Stimulated activated naive B cell treated with anti-CD40 and anti-IgM and Interleukin-4, amounts not matched to agents 10 μg/mL and 1 μg/mL and 100 μg/mL, for 72 hours (primary cell): Measurements from ENCODE around the gene CPT1B.

ENCODE experiments used
- ATAC-seq, 2 donors: fragments of 150-1000 bp; cut with Tn5 transposase; replicated peaks; 2 replicates each; pipeline ENCODE4 v1.10.0; 2021; ENCODE audit warnings: moderate library complexity in 1 of 2
- DNase-seq: peaks from one replicate; pipeline ENCODE4 v3.0.0; 2021
- H3K27ac Mint-ChIP-seq: one replicate; pipeline ENCODE4 v1.8.0; 2022; ENCODE audit warnings: mild to moderate bottlenecking, mixed read lengths
- H3K27me3 Mint-ChIP-seq, 2 donors: one replicate each; pipeline ENCODE4 v1.8.0; 2022; ENCODE audit warnings: mixed read lengths in 2 of 2
- H3K36me3 Mint-ChIP-seq, 2 donors: one replicate each; pipeline ENCODE4 v1.8.0; 2022; ENCODE audit warnings: mixed read lengths in 2 of 2, mild to moderate bottlenecking in 1 of 2
- H3K4me1 Mint-ChIP-seq, 2 donors: one replicate each; pipeline ENCODE4 v1.8.0; 2022; ENCODE audit warnings: mixed read lengths in 2 of 2, mild to moderate bottlenecking in 1 of 2
- H3K4me3 Mint-ChIP-seq, 2 donors: one replicate each; pipeline ENCODE4 v1.8.0; 2022; ENCODE audit warnings: mild to moderate bottlenecking in 2 of 2, mixed read lengths in 2 of 2, moderate library complexity in 1 of 2
- H3K9me3 Mint-ChIP-seq, 2 donors: one replicate each; pipeline ENCODE4 v1.8.0; 2022; ENCODE audit warnings: mixed read lengths in 2 of 2, mild to moderate bottlenecking in 1 of 2

The CPT1B gene

GRCh38 chr22:50574383-50574755 lies 3.9 kb downstream of the CPT1B start:
- Mint-ChIP-seq H3K4me3 (no peak overlapping the region), H3K9me3 (no peaks in the 10 kb centered on the region), H3K27ac (no peak overlapping the region), H3K4me1 (peaks cover 2 to 8% of the 10 kb centered on the region in 2 donors), H3K27me3 (no peaks in the 10 kb centered on the region), H3K36me3 (peaks cover 49 to 68% of the 10 kb centered on the region in 2 donors)
- DNase-seq (no peak), ATAC-seq (no peak)

- DNase-seq (no peak), ATAC-seq (no peak)
- no peak overlapping the region for H3K4me3 Mint-ChIP-seq
- H3K27ac Mint-ChIP-seq, result no peak overlapping the region
- peaks cover 0 to 8% of the 10 kb centered on the region in 2 donors for H3K4me1 Mint-ChIP-seq
- peaks cover 53 to 72% of the 10 kb centered on the region in 2 donors for H3K36me3 Mint-ChIP-seq
- no peaks in the 10 kb centered on the region for H3K27me3 Mint-ChIP-seq
- no peaks in the 10 kb centered on the region for H3K9me3 Mint-ChIP-seq
Observed at GRCh38 chr22:50573491-50574382, 4.5 kb downstream of the CPT1B start.

- Mint-ChIP-seq H3K27ac (no peak overlapping the region), H3K27me3 (no peaks in the 10 kb centered on the region), H3K4me3 (no peak overlapping the region), H3K9me3 (no peaks in the 10 kb centered on the region), H3K4me1 (peaks cover 0 to 8% of the 10 kb centered on the region in 2 donors), H3K36me3 (peaks cover 53 to 75% of the 10 kb centered on the region in 2 donors)
- ATAC-seq (no peak), DNase-seq (no peak)
Observed at GRCh38 chr22:50572965-50573364, 5.3 kb downstream of the CPT1B start.

GRCh38 chr22:50571264-50572175 lies 6.7 kb downstream of the CPT1B start:
- DNase-seq (no peak), ATAC-seq (no peak)
- H3K27me3 Mint-ChIP-seq, result no peaks in the 10 kb centered on the region
- peak overlapping the region; percentile 77 for H3K27ac Mint-ChIP-seq
- H3K4me3 Mint-ChIP-seq, result no peak overlapping the region
- H3K4me1 Mint-ChIP-seq, result peaks cover 0 to 5% of the 10 kb centered on the region in 2 donors
- peaks cover 51 to 69% of the 10 kb centered on the region in 2 donors for H3K36me3 Mint-ChIP-seq
- H3K9me3 Mint-ChIP-seq, result no peaks in the 10 kb centered on the region

- no peak for DNase-seq
- H3K36me3 Mint-ChIP-seq, result peaks cover 45 to 63% of the 10 kb centered on the region in 2 donors
- no peak overlapping the region for H3K27ac Mint-ChIP-seq
Observed at GRCh38 chr22:50570861-50571260, 7.4 kb downstream of the CPT1B start.

GRCh38 chr22:50569896-50570535 lies 8.2 kb downstream of the CPT1B start:
- ATAC-seq, result no peak
- no peak overlapping the region for H3K27ac Mint-ChIP-seq
- H3K36me3 Mint-ChIP-seq, result peaks cover 44 to 57% of the 10 kb centered on the region in 2 donors
- no peak overlapping the region for H3K4me3 Mint-ChIP-seq
- no peaks in the 10 kb centered on the region for H3K27me3 Mint-ChIP-seq
- DNase-seq, result no peak
- H3K4me1 Mint-ChIP-seq, result peaks cover 0 to 5% of the 10 kb centered on the region in 2 donors
- no peaks in the 10 kb centered on the region for H3K9me3 Mint-ChIP-seq

More at GRCh38 chr22:50570861-50571260, 7.4 kb downstream of the CPT1B start:
- H3K9me3 Mint-ChIP-seq, result no peaks in the 10 kb centered on the region
- no peak for ATAC-seq
- peaks cover 0 to 5% of the 10 kb centered on the region in 2 donors for H3K4me1 Mint-ChIP-seq
- H3K4me3 Mint-ChIP-seq, result no peak overlapping the region
- H3K27me3 Mint-ChIP-seq, result no peaks in the 10 kb centered on the region

GRCh38 chr22:50569041-50569459 lies 9.2 kb downstream of the CPT1B start:
- Mint-ChIP-seq H3K4me3 (no peak overlapping the region), H3K4me1 (peaks cover 0 to 7% of the 10 kb centered on the region in 2 donors), H3K36me3 (peaks cover 38 to 52% of the 10 kb centered on the region in 2 donors), H3K9me3 (no peaks in the 10 kb centered on the region), H3K27me3 (no peaks in the 10 kb centered on the region), H3K27ac (no peak overlapping the region)
- ATAC-seq, result no peak
- DNase-seq, result no peak

GRCh38 chr22:50568626-50569025 lies 9.6 kb downstream of the CPT1B start:
- no peak overlapping the region for H3K4me3 Mint-ChIP-seq
- H3K9me3 Mint-ChIP-seq, result no peaks in the 10 kb centered on the region
- no peak for ATAC-seq
- no peak overlapping the region for H3K27ac Mint-ChIP-seq
- H3K4me1 Mint-ChIP-seq, result peaks cover 2 to 7% of the 10 kb centered on the region in 2 donors
- peaks cover 37 to 49% of the 10 kb centered on the region in 2 donors for H3K36me3 Mint-ChIP-seq
- H3K27me3 Mint-ChIP-seq, result no peaks in the 10 kb centered on the region
- DNase-seq, result no peak

GRCh38 chr22:50567721-50568252 lies 10.4 kb downstream of the CPT1B start:
- no peak for DNase-seq
- H3K4me1 Mint-ChIP-seq, result peaks cover 10 to 14% of the 10 kb centered on the region in 2 donors
- H3K9me3 Mint-ChIP-seq, result no peaks in the 10 kb centered on the region
- ATAC-seq, result no peak
- peaks cover 35 to 47% of the 10 kb centered on the region in 2 donors for H3K36me3 Mint-ChIP-seq
- H3K27ac Mint-ChIP-seq, result no peak overlapping the region
- no peaks in the 10 kb centered on the region for H3K27me3 Mint-ChIP-seq
- H3K4me3 Mint-ChIP-seq, result no peak overlapping the region

GRCh38 chr22:50564289-50564688 lies 13.9 kb downstream of the CPT1B start:
- DNase-seq, result no peak
- Mint-ChIP-seq H3K4me3 (no peak overlapping the region), H3K9me3 (no peaks in the 10 kb centered on the region), H3K27ac (no peak overlapping the region), H3K36me3 (peaks cover 14% of the 10 kb centered on the region in 2 donors), H3K4me1 (peaks cover 13 to 15% of the 10 kb centered on the region in 2 donors), H3K27me3 (no peaks in the 10 kb centered on the region)
- no peak for ATAC-seq

GRCh38 chr22:50563413-50564160 lies 14.6 kb downstream of the CPT1B start:
- DNase-seq (no peak), ATAC-seq (peak; percentile 2 to 5)
- peak overlapping the region; percentile 78 for H3K27ac Mint-ChIP-seq
- peak overlapping the region; percentile 83 to 90 for H3K4me3 Mint-ChIP-seq
- no peaks in the 10 kb centered on the region for H3K27me3 Mint-ChIP-seq
- peaks cover 13 to 15% of the 10 kb centered on the region in 2 donors for H3K4me1 Mint-ChIP-seq
- H3K36me3 Mint-ChIP-seq, result peaks cover 7% of the 10 kb centered on the region in 2 donors
- no peaks in the 10 kb centered on the region for H3K9me3 Mint-ChIP-seq

GRCh38 chr22:50562523-50563412 lies 15.5 kb downstream of the CPT1B start, which contains the start of gene SYCE3:
SYCE3 (minus strand) TSS chr22:50562919; CDS start chr22:50556405, 6,514 bp downstream.
- H3K36me3 Mint-ChIP-seq, result peaks cover 3% of the 10 kb centered on the region in 2 donors
- peak within 1 kb of the TSS; percentile 83 to 90 for H3K4me3 Mint-ChIP-seq
- DNase-seq (peak; percentile 97), ATAC-seq (peak; percentile 96 to 97)
- no peaks in the 10 kb centered on the region for H3K27me3 Mint-ChIP-seq
- H3K27ac Mint-ChIP-seq, result peak within 1 kb of the TSS; percentile 84
- H3K9me3 Mint-ChIP-seq, result no peaks in the 10 kb centered on the region
- peaks cover 13 to 15% of the 10 kb centered on the region in 2 donors for H3K4me1 Mint-ChIP-seq
